Upper lobe of right lung (tissue), 1 donor: Measurements from ENCODE around the gene UGT2B7. TPM values are rescaled to one million over a fixed set of nuclear protein-coding genes. Genes with fewer than 3 reads are reported as not detected.

Experiments
- ATAC-seq: fragments of 200-7000 bp; cut with Tn5 transposase; one replicate; pipeline ENCODE4 v1.9.1; 2020; ENCODE audit warnings: mild to moderate bottlenecking, moderate library complexity
- DNase-seq: peaks from one replicate; pipeline ENCODE4 v3.0.0-alpha.2; 2020
- H3K27ac ChIP-seq: fragments of 200-600 bp; one replicate; pipeline ENCODE4 v1.8.0; 2022
- H3K27me3 ChIP-seq: fragments of 200-600 bp; one replicate; pipeline ENCODE4 v1.8.0; 2022; ENCODE audit warnings: mild to moderate bottlenecking
- H3K36me3 ChIP-seq: fragments of 200-600 bp; one replicate; pipeline ENCODE4 v1.8.0; 2022
- H3K4me1 ChIP-seq: fragments of 200-600 bp; one replicate; pipeline ENCODE4 v1.8.0; 2022
- H3K4me3 ChIP-seq: fragments of 200-600 bp; one replicate; pipeline ENCODE4 v1.8.0; 2022; ENCODE audit warnings: mild to moderate bottlenecking
- H3K9me3 ChIP-seq: fragments of 200-600 bp; one replicate; pipeline ENCODE4 v1.8.0; 2022
- CTCF ChIP-seq: fragments of 200-600 bp; IDR thresholded peaks from one replicate; pipeline ENCODE4 v1.8.0; 2022; ENCODE audit warnings: antibody characterized with exemption
- intact Hi-C: fragments of 100-400 bp; cut with DNase I; formaldehyde crosslinking; loops from one replicate; pipeline ENCODE4 v1.11.0; 2022
- total RNA-seq: library from RNA; stranded (reverse); fragmentation: NEBNext Ultra II Directional; extraction: Animal tissue kit (Norgen Biotek cat#: 25700); gene quantifications from one replicate; pipeline ENCODE4 v1.2.1, GENCODE V29; 2021
- donor health status: DM: no; HTN: yes; CAD: no; lungs with severe emphysema.

Gene UGT2B7
- total RNA-seq, 1 donor from 2014 or later = 0.96 TPM

DNA sequence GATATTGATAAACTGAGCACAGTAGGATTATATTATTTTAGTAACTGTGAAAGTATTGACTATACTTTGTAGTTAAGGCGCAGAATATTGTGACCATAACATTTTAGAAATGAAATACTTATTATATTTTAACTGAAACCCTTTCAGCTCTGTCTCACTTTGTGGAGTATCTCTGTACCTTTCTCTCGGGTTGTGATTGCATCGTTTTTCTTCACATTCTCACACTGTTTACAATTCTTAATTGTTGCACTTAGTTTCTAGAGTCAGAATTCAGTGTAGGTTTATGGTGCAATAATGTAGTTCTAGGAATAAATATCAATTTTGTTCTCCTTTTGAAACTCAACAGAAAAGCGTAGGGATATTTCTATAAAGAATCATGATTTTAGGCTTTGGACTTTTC, 57.7 kb downstream of the UGT2B7 start:
- TF ChIP-seq CTCF = no peak
- no peak for ATAC-seq
- H3K4me1 ChIP-seq = no peaks in the 10 kb centered on the region
- H3K27me3 ChIP-seq = no peaks in the 10 kb centered on the region
- DNase-seq = no peak
- H3K9me3 ChIP-seq = no peaks in the 10 kb centered on the region
- intact Hi-C loops = no loop called here
- H3K27ac ChIP-seq = no peak overlapping the region
- no peaks in the 10 kb centered on the region for H3K36me3 ChIP-seq
- H3K4me3 ChIP-seq = no peak overlapping the region

- DNase-seq (no peak), ATAC-seq (no peak)
- no peaks in the 10 kb centered on the region for H3K36me3 ChIP-seq
- intact Hi-C loops = no loop called here
- no peaks in the 10 kb centered on the region for H3K4me1 ChIP-seq
- H3K9me3 ChIP-seq = no peaks in the 10 kb centered on the region
- no peak overlapping the region for H3K27ac ChIP-seq
- no peak overlapping the region for H3K4me3 ChIP-seq
- no peaks in the 10 kb centered on the region for H3K27me3 ChIP-seq
- no peak for TF ChIP-seq CTCF
Observed at GRCh38 chr4:69156913-69157312, 60.6 kb downstream of the UGT2B7 start.

Other genes starting within 250 kb of the UGT2B7 start
- gene UGT2A3, start 144.7 kb upstream of the UGT2B7 start, total RNA-seq = not detected
- gene UGT2B11, start 118.3 kb downstream of the UGT2B7 start, total RNA-seq = not detected
- gene UGT2B28, start 184.0 kb downstream of the UGT2B7 start, total RNA-seq = not detected